GM06990 (cell line): ENCODE results near the gene MAN2B1.

Source experiments
- DNase-seq: peaks from one replicate; pipeline ENCODE4 v3.0.0-alpha.2; 2011; ENCODE audit not compliant: insufficient read length; ENCODE audit errors: extremely low read depth
- H3K27me3 ChIP-seq: replicated peaks from 2 replicates; pipeline ENCODE4 v1.6.0; 2011; ENCODE audit warnings: low read length; ENCODE audit not compliant: control insufficient read depth, insufficient read depth
- H3K36me3 ChIP-seq: 2 replicates; pipeline ENCODE4 v1.5.1; 2011; ENCODE audit warnings: low read length; ENCODE audit not compliant: control insufficient read depth, insufficient read depth
- H3K4me3 ChIP-seq: replicated peaks from 2 replicates; pipeline ENCODE4 v1.5.1; 2011; ENCODE audit warnings: low read depth, mild to moderate bottlenecking, control low read depth, low read length
- CTCF ChIP-seq: IDR thresholded peaks from 2 replicates; pipeline ENCODE4 v1.5.1; 2011; ENCODE audit warnings: low read length, control low read depth, mild to moderate bottlenecking, inconsistent platforms; ENCODE audit not compliant: insufficient read depth, poor library complexity, severe bottlenecking

MAN2B1 gene

GRCh38 chr19:12676384-12676792, 9.8 kb upstream of the MAN2B1 start:
- TF ChIP-seq CTCF: peak; percentile 90
- no peaks in the 10 kb centered on the region for H3K27me3 ChIP-seq
- no peak overlapping the region for H3K4me3 ChIP-seq
- peaks cover 48% of the 10 kb centered on the region for H3K36me3 ChIP-seq
- peak; percentile 61 for DNase-seq

GRCh38 chr19:12675940-12676339, 9.4 kb upstream of the MAN2B1 start:
- Histone ChIP-seq H3K4me3 (no peak overlapping the region), H3K36me3 (peaks cover 48% of the 10 kb centered on the region), H3K27me3 (no peaks in the 10 kb centered on the region)
- no peak for DNase-seq
- TF ChIP-seq CTCF: no peak

GRCh38 chr19:12675399-12675798, 8.9 kb upstream of the MAN2B1 start:
- DNase-seq: no peak
- TF ChIP-seq CTCF: no peak
- no peaks in the 10 kb centered on the region for H3K27me3 ChIP-seq
- H3K4me3 ChIP-seq: no peak overlapping the region
- H3K36me3 ChIP-seq: peaks cover 48% of the 10 kb centered on the region

- TF ChIP-seq CTCF: no peak
- H3K27me3 ChIP-seq: no peaks in the 10 kb centered on the region
- no peak overlapping the region for H3K4me3 ChIP-seq
- DNase-seq: no peak
- peaks cover 35% of the 10 kb centered on the region for H3K36me3 ChIP-seq
Observed at GRCh38 chr19:12672744-12673143, 6.2 kb upstream of the MAN2B1 start.

- Histone ChIP-seq H3K36me3 (peaks cover 15% of the 10 kb centered on the region), H3K27me3 (no peaks in the 10 kb centered on the region), H3K4me3 (peak overlapping the region; percentile 84)
- DNase-seq: no peak
- no peak for TF ChIP-seq CTCF
Observed at GRCh38 chr19:12670159-12670928, 3.8 kb upstream of the MAN2B1 start.
